HG03558 (cell line): ENCODE data around the gene CLCA1.
"Not testable (repeated sequence)": the region's sequence is repeated elsewhere in the genome, so short reads cannot be mapped to it uniquely, and the experiment has no call there.

Experiments
- ATAC-seq: cut with Tn5 transposase; IDR thresholded peaks from one replicate; pipeline ENCODE4 v1.9.1; 2021; ENCODE audit warnings: moderate number of reproducible peaks; ENCODE audit not compliant: unreplicated experiment; ENCODE audit errors: extremely low read depth

Gene CLCA1

DNA sequence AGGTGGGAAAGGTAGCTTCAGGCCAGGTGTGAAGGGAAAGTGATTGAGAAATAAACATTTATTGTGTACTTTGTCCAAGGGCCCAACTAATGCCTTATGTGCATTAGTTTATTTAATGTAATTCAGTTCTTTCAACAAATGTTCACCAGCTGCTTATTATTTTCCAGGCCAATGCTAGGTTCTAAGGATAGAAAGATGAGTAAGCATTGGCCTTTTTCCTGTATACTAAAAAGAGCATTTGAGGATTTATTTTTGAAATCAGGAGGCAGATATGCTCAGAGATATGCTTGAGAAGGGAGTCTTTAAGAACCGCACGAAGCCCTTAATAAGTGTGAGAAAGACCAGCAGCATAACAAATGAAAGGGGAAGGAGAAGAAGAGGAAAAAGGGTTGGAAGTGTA is 32.0 kb downstream of the CLCA1 start:
- ATAC-seq, result no peak

DNA sequence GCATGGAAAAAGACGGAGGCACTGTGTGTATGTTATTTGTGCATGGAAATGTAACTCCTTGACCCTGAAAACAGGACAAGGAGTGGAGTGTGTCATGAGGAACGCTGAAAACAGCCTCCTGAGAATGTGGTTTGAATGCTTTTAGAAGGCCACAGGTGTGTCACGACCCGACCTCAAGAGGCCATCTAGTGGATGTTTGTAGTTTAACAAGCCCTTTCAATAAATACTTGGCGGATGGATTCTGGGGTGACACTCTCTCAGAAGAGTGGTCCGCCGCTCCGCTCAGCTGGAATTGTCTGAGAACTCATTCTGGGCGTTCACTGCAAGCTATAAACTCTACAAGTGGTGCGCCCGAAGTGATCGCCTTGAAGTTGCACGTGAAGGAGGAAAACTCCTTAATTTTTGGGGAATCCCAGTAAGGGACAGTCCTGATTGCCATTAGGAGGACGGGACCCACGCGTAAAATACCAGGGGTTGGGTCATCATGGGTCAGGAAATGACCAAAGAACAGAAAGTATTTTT is 33.5 kb downstream of the CLCA1 start:
- not testable (repeated sequence) for ATAC-seq

DNA sequence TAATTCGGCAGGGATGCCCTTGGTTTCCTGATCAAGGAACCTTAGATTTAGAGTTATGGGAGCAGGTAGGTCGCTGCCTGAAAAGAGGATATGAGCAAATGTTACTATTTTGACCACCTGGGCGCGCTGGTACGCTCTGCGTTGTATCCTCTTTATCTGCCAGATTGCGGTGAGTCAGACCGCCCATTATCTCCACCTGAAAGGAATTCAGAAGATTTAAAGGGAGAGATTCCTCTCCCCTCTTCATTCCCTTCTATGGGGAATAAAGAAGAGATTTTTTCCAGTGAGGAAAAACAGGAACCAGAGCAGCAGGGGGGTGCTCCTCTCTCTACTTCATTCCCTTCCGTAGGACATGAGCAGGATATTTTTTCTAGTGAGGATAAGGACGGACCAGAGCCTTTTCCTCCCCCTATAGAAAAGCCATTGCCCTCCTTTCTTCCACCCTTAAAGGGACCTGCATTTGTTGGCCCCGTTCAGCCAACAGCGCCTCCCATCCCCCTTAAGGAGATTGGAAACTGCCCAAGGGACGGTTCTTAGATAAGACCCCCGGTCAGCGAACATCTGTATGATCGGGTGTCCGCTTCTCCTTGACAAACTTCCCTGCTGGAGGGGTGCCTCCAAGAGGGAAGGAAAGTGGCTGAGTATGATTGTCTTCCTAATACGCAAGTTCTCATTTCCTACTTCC is 34.1 kb downstream of the CLCA1 start:
- no peak for ATAC-seq

DNA sequence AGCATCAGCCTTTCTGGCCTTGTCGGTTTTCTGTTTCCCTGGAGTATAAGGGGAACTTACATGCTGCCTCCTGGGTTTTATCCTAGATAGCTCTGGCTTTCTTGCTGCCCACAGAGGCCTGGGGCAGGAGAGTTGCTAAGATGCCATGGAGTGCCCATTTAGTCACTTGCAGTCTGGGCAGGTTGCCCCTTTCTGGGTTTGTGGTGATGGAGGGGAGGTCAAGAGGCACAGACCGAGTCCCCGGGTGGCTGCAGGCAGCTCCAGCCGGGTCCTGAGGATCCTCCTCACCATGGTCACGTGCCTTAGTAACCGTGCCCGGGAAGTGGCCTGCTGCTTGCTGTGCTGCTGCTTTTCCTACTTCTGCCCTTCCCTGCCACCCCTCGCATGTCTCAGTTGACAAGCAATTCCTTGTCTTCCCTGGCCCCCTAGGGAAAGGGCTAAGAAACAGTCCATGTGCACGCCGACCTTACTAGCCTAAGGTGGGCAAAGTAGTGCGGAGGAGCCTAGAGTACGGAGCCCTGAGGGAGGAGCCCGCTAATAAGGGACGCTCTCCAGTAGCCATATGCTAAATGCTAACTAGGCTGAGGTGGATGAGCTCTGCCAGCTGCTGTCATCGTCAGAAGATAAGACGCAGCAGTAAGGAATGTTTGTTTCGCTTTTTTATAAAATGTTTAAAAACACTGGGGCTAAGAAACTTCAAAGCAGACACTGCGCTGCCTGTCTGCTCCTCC is 34.8 kb downstream of the CLCA1 start:
- no peak for ATAC-seq

DNA sequence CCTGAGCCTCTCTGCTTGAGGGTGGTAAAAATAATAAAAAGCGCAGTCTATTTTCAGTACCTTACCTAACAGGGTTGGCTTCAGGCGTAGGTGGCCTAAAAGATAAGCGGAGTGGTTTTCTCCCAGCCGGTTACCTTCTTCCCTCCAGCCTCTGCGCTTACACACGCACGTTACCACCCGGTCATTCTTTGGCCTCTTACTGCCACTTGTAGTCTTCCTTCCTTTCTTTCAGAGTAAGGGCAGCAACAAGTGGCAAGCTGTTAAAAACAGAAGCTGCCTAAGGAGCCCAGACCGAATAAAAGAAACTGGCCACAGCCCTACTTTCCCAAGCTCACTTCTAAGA is 35.4 kb downstream of the CLCA1 start:
- ATAC-seq, result no peak

DNA sequence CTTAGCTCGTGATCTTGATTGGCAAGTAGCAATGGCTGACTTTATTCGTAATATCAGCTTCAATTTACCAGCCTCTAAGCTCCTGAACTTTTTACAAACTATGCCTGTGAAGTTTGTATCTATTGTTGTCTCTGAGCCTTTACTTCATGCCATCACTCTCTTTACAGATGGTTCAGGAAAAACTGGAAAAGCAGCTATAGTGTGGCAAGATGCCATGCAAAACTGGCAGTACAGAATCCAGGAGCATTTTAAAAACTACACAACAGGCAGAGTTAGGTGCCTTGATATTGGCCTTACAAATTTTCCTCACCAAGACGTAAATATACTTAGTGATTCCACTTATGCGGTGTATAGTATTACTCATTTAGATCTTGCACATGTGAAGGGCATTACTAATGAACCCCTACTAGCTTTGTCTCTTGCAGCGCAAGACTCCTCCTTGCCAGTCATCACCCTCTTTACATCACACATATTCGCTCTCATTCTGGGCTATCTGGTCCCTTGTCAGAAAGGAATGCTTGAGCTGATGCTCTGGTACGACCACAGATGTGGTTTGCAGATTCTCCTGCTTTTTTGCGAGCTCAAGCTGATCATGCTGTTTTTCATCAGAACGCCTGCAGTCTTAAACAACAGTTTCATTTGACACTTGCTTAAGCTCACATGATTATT is 36.3 kb downstream of the CLCA1 start:
- no peak for ATAC-seq

DNA sequence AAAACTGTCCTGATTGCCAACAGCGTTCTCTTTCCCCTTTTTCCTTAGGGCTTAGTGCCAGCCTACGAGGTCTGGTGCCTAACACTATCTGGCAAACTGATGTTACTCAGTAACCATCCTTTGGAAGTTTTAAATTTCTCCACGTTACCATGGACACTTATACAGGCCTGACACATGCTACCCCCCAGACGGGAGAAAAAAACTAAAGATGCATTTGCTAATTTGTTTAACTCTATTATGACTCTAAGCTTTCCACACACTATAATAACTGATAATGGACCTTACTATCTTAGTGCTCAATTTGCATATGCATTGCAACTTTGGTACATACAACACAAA is 36.8 kb downstream of the CLCA1 start:
- no peak for ATAC-seq

DNA sequence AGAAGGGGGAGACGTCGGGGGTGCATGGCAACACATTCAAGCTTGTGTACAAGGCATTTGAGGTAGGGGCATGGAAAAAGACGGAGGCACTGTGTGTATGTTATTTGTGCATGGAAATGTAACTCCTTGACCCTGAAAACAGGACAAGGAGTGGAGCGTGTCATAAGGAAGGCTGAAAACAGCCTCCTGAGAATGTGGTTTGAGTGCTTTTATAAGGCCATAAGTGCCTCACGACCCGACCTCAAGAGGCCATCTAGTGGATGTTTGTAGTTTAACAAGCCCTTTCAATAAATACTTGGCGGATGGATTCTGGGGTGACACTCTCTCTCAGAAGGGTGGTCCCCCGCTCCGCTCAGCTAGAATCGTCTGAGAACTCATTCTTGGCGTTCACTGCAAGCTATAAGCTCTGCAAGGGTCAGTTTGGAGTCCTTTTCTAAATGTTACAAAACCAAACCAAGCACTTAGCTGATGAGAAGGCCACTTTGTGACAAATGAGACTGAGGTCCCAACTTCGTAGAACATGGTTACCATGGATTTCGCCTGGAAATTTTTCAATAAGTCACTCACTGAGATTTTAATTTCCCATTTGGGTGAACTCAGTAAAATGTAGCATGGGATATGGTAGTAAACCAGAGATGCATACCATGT is 39.3 kb downstream of the CLCA1 start:
- no peak for ATAC-seq

DNA sequence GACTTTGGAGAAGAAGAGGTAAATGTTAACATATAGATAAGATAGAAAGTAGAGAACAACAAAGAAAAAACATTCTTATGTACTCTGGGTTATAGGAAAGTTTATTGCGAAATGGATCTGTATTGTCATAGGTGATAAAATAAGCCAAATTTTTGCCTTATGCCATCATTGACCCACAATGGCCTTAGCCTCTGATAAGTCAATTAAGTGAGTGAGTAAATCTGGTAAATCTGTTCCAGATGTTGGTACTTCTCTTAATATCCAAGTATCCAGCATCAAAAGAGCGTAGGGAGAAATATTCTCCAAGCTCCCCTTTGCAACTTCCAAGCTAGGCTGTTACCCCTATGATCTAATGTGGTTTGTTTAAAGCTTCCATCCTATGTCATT is 39.8 kb downstream of the CLCA1 start:
- ATAC-seq, result no peak

DNA sequence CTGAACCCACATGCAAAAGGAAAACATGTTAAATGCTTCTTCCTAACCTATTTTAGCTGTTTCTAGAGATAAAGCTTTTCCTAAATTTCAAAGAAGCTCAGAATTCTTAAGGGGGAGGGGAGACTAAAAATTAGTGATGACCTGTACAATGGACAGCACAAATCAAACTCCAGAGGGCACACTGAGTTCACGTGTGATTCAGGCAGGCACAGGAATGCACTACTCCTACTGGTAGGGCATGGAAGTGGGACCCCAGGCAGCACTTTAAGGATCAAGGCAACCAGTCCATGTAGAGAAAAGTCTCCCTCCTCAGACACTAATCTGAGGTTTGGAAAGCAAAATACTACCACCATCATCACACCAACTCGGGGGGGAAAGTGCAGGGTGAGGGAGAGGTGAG is 46.9 kb downstream of the CLCA1 start:
- no peak for ATAC-seq

DNA sequence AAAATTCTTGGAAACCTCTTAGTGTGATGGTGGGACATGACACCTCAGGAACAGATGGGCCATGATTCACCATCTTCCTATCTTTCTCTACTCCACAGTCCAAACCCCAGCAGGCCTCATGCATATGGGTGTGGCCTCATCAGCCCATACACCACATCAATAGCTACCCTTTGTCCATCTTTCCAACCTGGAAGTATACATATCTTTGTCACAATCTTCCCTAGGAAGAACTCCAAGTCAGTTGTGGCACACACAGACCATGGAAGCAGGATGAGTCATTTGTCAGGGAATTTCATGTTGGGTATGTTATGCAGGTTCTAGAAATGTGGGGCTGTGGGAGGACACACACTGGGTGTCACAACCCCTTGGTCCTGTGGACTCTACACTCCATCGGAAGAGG is 47.6 kb downstream of the CLCA1 start:
- no peak for ATAC-seq

DNA sequence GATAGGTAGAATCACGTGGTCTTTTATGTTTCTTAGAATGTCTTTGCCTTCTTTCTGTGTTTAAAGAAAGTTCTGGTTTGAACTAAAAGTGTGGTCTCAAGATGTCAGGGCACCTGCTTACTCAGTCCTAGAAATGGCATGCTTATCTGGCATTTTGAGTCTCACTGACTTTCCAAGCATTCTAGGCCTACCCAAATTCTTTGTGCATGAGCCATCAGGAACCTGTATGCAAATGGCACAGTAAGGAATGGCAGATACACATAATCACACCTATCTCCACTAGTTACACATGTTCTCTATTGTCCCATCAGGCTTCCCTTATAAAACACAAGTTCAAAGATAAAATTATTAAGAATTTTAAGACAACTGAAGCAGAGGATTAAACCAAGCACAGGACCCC is 48.6 kb downstream of the CLCA1 start:
- ATAC-seq, result no peak

DNA sequence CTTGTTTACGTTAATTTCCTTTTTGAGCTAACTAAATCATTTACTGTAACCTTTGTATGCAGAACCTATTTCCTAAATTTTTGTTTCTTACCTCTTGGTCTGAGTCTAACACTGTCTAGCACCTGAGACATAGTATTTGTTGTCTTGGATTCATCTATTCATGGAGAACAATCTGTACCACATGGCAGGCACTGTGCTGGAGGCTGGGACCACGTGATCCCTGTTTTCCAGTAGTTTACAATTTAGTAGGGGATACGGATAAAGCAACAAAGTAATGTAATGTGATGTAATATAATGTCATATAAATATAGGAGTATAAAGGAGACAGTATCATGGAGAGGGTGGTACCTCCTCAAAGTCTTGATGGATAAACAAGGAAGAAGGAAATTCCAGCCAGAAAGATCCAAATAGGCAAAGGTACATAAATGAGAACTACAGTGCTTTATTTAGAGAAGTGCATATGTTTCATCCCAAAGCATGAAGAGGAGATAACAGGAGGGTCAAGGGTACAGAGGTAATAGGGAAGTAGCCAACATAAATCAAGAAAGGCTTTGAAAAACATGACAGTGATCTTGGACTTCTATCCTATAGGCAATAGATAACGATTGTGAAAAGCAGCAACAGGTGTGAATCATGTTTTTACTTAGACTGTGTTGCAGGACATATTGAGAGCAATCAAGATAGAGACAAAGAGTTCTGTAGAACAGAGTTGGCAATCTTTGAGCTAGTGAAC is 52.2 kb downstream of the CLCA1 start:
- ATAC-seq, result no peak

DNA sequence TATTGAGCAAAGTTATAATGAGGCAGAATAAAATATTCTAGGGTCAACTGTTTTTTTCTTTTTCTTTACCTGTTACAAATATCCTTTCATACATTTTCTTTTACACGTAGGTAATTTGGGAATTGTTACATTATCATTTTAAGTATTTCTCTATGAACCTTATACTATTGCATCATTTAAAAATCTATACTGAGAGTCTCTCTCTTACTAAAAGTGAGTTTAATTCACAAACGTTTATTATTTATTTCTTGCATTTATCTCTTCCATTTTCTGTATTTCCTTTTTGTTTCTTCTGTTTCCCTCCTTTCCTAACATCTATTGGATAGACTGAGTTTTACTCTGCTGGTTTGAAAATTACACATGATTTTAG is 52.8 kb downstream of the CLCA1 start:
- no peak for ATAC-seq

DNA sequence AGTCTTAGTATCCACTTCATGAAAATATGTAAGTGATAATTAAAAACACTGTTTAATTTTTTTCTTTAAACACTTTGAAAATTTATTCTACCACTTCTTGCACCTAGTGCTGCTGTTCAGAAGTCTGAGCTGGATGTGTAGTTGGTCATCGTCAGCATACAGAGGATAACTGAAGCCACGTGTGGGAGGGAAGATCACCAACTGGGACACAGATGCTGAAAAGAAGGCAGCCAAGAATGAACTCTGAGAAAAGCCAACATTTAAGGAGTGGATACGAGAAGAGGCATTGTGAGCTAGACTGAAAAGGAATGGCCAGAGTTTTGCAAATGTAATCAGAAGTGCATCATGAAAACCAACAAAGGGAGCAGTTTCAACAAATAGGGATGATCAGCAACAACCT is 53.5 kb downstream of the CLCA1 start:
- no peak for ATAC-seq

DNA sequence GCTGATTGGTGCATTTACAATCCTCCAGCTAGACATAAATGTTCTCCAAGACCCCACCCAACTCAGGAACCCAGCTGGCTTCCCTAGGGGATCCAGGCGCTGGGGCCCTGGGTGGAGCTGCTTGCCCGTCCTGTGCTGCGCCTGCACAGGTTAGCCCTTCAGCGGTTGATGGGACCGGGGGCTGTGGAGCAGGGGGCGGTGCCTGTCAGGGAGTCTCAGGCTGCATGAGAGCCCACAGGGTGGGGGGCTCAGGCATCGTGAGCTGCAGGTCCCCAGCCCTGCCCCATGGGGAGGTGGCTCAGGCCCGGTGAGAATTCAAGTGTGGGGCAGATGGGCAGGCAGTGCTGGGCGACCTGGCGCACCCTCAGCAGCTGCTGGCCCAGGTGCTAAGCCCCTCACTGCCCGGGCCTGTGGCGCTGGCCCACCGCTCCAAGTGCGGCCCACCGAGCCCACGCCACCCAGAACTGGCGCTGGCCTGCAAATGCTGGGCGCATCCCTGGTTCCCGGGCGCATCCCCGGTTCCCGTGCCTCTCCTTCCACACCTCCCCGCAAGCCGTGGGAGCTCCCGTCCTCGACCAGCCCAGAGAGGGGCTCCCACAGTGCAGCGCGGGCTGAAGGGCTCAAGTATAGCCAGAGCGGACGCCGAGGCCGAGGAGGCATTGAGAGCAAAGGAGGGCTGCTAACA is 55.1 kb downstream of the CLCA1 start:
- ATAC-seq, result no peak

DNA sequence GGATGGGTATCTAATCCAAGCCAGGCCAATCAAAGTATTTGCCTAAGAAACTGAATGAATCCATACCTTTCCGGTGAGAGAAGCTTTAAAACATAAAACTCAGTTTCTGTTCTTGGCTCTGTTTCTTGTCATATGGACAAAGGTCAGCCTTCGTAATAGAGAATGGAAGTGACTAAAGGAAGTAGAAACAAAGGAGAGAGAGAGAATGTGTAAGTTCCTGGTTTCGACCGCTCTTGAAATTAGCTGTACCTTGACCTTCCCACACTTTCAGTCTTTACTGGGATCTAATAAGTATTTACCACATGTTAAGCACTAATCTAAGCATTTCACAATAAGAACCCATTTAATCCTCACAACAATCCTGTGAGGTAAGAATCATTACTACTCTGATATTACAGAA is 58.6 kb downstream of the CLCA1 start:
- no peak for ATAC-seq

DNA sequence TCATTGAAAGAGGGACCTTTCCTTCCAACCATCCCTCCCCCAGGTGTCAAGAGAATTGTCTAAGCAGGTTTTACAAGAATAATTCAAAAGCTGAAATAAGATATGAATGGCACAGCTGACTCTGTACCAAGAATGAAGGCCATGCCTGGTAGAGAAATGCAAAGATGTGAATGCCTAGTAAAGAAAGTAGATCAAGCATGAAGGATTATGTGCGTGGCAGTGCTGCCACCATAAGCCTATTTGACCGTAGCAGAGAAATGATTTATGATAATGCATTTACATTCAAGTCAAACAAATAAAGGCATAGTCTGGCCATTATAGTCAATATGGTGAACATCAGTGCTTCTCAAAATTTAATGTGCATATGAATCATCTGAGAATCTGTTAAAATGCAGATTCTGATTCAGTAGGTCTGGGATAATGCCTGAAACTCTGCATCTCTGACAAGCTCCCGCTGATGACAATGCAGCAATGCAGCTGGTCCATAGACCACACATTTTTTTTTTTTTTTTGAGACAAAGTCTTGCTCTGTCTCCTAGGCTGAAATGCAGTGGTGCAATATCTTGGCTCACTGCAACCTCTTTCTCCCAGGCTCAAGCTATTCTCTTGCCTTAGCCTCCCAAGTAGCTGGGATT is 61.6 kb downstream of the CLCA1 start:
- ATAC-seq, result no peak

DNA sequence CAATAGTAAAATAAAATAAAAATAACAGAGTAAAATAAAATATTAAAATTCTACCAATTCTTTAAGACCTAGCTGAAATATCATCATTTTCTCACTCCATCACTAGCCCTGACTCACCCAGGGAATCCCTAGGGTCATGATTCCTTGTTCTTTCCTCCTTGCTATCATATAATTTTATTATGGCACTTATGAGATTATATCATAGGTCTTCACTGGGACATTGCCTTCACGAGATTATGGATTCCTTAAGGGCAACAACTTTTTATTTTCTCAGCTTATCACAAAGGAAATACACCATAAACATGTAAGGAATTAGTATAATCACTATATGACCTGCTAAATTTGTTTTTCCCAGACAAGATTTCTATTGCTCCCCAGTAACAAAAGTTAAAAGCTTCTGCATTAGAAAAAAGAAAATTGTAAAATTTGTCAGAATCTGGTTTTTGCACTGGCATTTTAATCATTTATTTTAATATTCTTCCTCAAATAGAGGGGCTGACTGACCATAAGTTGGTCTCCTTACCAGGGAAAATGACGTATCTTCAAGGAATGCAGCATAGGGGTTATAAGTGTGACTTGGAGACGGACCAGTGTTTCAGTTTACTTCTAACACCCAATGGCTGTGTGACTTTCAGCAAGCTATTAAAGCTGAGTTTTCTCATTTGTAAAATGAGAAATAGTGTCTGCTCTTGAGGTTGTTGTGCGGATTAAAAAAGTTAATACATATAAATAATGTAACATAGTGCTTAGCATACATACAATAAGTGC is 69.4 kb downstream of the CLCA1 start:
- ATAC-seq, result no peak
